ENCODE data around the gene ASXL1.
"Not testable (repeated sequence)": the region's sequence is repeated elsewhere in the genome, so short reads cannot be mapped to it uniquely, and the experiment has no call there.

Gene ASXL1

GRCh38 chr20:32337937-32338661, 20.0 kb upstream of the ASXL1 start:
- no peak for DNase-seq (ENCODE audit: low read depth in 2 of 2)

- no peak for DNase-seq (ENCODE audit: low read depth in 2 of 2)
Measured at GRCh38 chr20:32338665-32339064, 19.5 kb upstream of the ASXL1 start.

GRCh38 chr20:32339116-32339515, 19.0 kb upstream of the ASXL1 start:
- DNase-seq (ENCODE audit: low read depth in 2 of 2), result no peak

- DNase-seq (ENCODE audit: low read depth in 2 of 2), result not testable (repeated sequence)
Measured at GRCh38 chr20:32341053-32341452, 17.1 kb upstream of the ASXL1 start.

GRCh38 chr20:32343439-32343838, 14.7 kb upstream of the ASXL1 start:
- no peak for DNase-seq (ENCODE audit: low read depth in 2 of 2)

GRCh38 chr20:32344835-32345506, 13.2 kb upstream of the ASXL1 start:
- no peak for DNase-seq (ENCODE audit: low read depth in 2 of 2)

- DNase-seq (ENCODE audit: low read depth in 2 of 2), result no peak
Measured at GRCh38 chr20:32348207-32348606, 9.9 kb upstream of the ASXL1 start.

GRCh38 chr20:32350421-32350820, 7.7 kb upstream of the ASXL1 start:
- no peak for DNase-seq (ENCODE audit: low read depth in 2 of 2)

- DNase-seq (ENCODE audit: low read depth in 2 of 2), result no peak
Measured at GRCh38 chr20:32352121-32352720, 5.9 kb upstream of the ASXL1 start.

- no peak for DNase-seq (ENCODE audit: low read depth in 2 of 2)
Measured at GRCh38 chr20:32353848-32354496, 4.2 kb upstream of the ASXL1 start.

GRCh38 chr20:32354592-32355416, 3.3 kb upstream of the ASXL1 start:
- no peak for DNase-seq (ENCODE audit: low read depth in 2 of 2)

GRCh38 chr20:32355417-32355841, 2.7 kb upstream of the ASXL1 start:
- DNase-seq (ENCODE audit: low read depth in 2 of 2), result no peak

- not testable (repeated sequence) for DNase-seq (ENCODE audit: low read depth in 2 of 2)
Measured at GRCh38 chr20:32355907-32356621, 2.1 kb upstream of the ASXL1 start.

- DNase-seq (ENCODE audit: low read depth in 2 of 2), result no peak
Measured at GRCh38 chr20:32356622-32357374, 1.3 kb upstream of the ASXL1 start.

- DNase-seq (ENCODE audit: low read depth in 2 of 2), result no peak
Measured at GRCh38 chr20:32357375-32357868, 709 bp upstream of the ASXL1 start.

GRCh38 chr20:32358632-32358882, 426 bp downstream of the ASXL1 start:
- DNase-seq (ENCODE audit: low read depth in 2 of 2), result no peak

- peak; percentile 50 to 62 for DNase-seq (ENCODE audit: low read depth in 2 of 2)
Measured at GRCh38 chr20:32358883-32359632, 927 bp downstream of the ASXL1 start.

GRCh38 chr20:32359633-32360332, 1.7 kb downstream of the ASXL1 start:
- DNase-seq (ENCODE audit: low read depth in 2 of 2), result no peak

- no peak for DNase-seq (ENCODE audit: low read depth in 2 of 2)
Measured at GRCh38 chr20:32360333-32360634, 2.2 kb downstream of the ASXL1 start.

Measured in stimulated activated CD4-positive, alpha-beta T cell treated with anti-CD3 and anti-CD28 coated beads, Interleukin-1b, Interleukin-23, amount 100 ng/mL, for 1 hour (primary cell).